ENCODE data around the gene ZNF768. TPM values are rescaled to one million over a fixed set of nuclear protein-coding genes. Genes with fewer than 3 reads are reported as not detected.

ZNF768 gene
- total RNA-seq: 1 to 10 TPM; 7.4 to 8.1 TPM

- H3K9me3 Mint-ChIP-seq: no peaks in the 10 kb centered on the region
- H3K27me3 Mint-ChIP-seq: no peaks in the 10 kb centered on the region
- peak within 1 kb of the TSS; percentile 82 for H3K4me3 Mint-ChIP-seq
- peaks cover 23% of the 10 kb centered on the region for H3K4me1 Mint-ChIP-seq
- H3K36me3 Mint-ChIP-seq: peaks cover 10% of the 10 kb centered on the region
- ATAC-seq (ENCODE audit: low read depth) (peak; percentile 10), DNase-seq (peak; percentile 73)
- POLR2A ChIA-PET: interaction anchor here (0.5 to 1.9 kb wide), 12 partner anchors 9 to 144 kb away, joined by 3 to 15 read pairs (median 6); partner anchors contain the start of genes DCTPP1, SEPTIN1, ZNF688 and ZNF771
- peak within 1 kb of the TSS; percentile 83 for H3K27ac Mint-ChIP-seq
Measured at GRCh38 chr16:30526137-30526822, at the start of gene ZNF768. ZNF768 (minus strand) TSS chr16:30526566; CDS start chr16:30526413, 153 bp downstream.

DNA sequence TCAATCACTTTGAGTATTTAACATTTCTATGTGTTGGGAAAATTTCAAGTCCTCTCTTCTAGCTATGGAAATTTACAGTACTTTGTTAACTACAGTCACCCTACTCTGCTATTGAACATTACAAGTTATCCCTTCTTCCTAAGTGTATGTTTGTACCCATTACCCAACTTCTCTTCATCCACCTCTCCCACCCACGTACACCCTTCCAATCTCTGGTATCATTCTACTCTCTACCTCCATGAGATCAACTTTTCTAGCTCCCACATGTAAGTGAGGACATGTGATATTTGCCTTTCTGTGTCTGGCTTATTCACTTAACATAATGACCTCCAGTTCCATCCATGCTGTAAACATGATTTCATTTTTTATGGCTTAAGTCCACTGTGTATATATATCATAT is 48.3 kb upstream of the ZNF768 start:
- Mint-ChIP-seq H3K4me1 (peaks cover 19% of the 10 kb centered on the region), H3K36me3 (peaks cover 13% of the 10 kb centered on the region)

GRCh38 chr16:30571445-30572322 is 45.3 kb upstream of the ZNF768 start, which contains the start of gene ZNF688:
ZNF688 (minus strand) TSS chr16:30571714; CDS start chr16:30571629, 85 bp downstream.
- H3K4me3 Mint-ChIP-seq: peak within 1 kb of the TSS; percentile 97
- H3K27ac Mint-ChIP-seq: peak within 1 kb of the TSS; percentile 90
- peak; percentile 90 for DNase-seq
- peak; percentile 86 for ATAC-seq (ENCODE audit: low read depth)
- H3K9me3 Mint-ChIP-seq: no peaks in the 10 kb centered on the region
- POLR2A ChIA-PET: interaction anchor here (0.7 to 3.5 kb wide), 36 partner anchors 8 to 448 kb away, joined by 3 to 68 read pairs (median 5); partner anchors contain the start of genes CORO1A, DCTPP1, FBRS and PRR14
- H3K27me3 Mint-ChIP-seq: no peaks in the 10 kb centered on the region
- H3K36me3 Mint-ChIP-seq: peaks cover 9% of the 10 kb centered on the region
- peaks cover 36% of the 10 kb centered on the region for H3K4me1 Mint-ChIP-seq

More for the DNA sequence above, 48.3 kb upstream of the ZNF768 start:
- no peaks in the 10 kb centered on the region for H3K9me3 Mint-ChIP-seq
- H3K27me3 Mint-ChIP-seq: no peaks in the 10 kb centered on the region
- ATAC-seq (ENCODE audit: low read depth) (no peak), DNase-seq (no peak)
- POLR2A ChIA-PET: interaction anchor here (1.1 kb wide), 1 partner anchor 10 kb away, joined by 3 read pairs; no protein-coding TSS in a partner anchor
- peak overlapping the region; percentile 22 for H3K4me3 Mint-ChIP-seq
- H3K27ac Mint-ChIP-seq: peak overlapping the region; percentile 9

DNA sequence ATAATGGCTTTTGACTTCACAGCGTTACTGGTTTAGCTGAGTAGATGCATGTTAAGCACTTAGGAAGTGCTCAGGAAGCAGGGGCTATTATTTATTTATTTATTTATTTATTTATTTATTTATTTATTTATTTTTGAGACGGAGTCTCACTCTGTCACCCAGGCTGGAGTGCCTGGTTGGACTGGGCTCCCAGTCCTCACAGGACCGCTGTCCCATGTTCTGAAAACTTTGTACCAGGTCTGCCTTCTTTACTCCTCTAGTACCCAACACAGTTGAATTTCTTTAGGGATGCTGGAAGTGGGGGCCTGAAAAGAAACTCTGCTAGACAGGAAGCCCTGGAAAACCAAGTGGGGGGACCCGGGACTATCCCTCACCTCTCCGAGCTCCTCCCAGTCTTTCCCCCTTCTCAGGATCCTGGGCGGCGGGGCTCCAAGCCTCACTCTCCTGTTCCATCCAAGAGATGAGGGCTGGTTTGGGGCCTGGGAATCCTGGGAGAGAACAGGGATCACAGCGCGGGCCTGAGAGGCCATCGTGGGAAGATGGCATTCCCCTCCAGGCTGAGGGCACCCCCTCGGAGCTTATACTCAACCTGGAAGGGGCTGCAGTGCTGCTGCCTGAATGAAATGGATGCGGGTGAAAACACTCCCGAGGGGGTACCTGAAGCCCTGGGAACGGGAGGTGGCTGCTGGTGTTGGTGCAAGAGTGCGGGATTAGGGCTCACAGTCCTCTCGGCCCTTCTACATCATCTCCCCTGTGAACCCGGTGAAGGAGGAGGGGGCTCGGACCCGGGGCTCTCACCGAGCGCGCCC is 44.5 kb upstream of the ZNF768 start:
- peak overlapping the region; percentile 86 for H3K4me3 Mint-ChIP-seq
- peaks cover 8% of the 10 kb centered on the region for H3K36me3 Mint-ChIP-seq
- no peak for DNase-seq
- POLR2A ChIA-PET: interaction anchor here (0.6 to 3.5 kb wide), 25 partner anchors 9 to 447 kb away, joined by 3 to 68 read pairs (median 5); partner anchors contain the start of genes CORO1A, DCTPP1, FBRS and ITGAL
- no peak for ATAC-seq (ENCODE audit: low read depth)
- peak overlapping the region; percentile 90 for H3K27ac Mint-ChIP-seq
- peaks cover 39% of the 10 kb centered on the region for H3K4me1 Mint-ChIP-seq
- no peaks in the 10 kb centered on the region for H3K9me3 Mint-ChIP-seq
- H3K27me3 Mint-ChIP-seq: no peaks in the 10 kb centered on the region

DNA sequence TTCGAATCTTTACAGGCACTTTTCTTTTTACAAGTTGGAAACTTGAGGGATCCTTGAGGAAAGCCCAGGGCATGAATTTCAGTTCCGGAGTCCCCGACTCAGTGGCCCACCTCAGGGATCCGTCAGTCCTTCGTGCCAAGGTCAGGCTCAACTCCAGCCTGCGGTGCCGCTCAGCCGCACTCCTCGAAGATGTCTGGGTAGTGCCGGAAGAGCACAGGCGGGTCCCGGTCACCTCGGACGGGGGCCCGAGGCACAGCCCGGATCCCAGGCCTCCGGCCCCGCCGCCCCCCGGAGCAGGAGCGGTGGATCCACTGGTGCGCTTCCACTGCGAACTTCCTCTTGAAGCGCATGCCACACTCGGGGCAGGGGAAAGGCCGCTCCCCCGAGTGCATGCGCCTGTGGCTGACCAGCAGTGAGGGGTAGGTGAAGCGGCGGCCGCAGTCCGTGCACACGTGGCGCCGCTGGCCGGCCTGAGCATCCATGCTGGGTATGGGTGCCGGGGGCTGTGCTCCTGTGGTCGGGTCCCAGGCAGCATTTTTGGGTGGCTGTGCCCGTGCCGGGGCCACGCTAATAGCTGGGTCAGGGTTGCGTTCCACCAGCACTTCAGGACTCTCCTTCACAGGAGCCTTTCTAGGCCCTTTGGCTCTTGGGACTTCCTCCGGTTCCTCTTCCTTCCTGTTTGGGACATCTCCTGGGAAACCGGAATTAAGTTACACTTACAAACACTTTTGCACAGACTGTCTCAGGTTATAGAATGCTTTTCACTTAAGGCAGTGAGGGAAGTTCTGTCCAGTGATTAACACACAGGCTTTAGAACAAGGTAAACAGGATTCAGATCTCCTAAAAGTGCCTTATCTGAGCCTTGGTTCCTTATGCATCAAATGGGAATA is 43.6 kb upstream of the ZNF768 start:
- Mint-ChIP-seq H3K27me3 (no peaks in the 10 kb centered on the region), H3K27ac (peak overlapping the region; percentile 54), H3K36me3 (peaks cover 7% of the 10 kb centered on the region), H3K4me1 (peaks cover 38% of the 10 kb centered on the region), H3K9me3 (no peaks in the 10 kb centered on the region), H3K4me3 (peak overlapping the region; percentile 86)
- ATAC-seq (ENCODE audit: low read depth) (no peak), DNase-seq (no peak)
- POLR2A ChIA-PET: interaction anchor here (0.6 to 3.5 kb wide), 11 partner anchors 8 to 152 kb away, joined by 3 to 68 read pairs (median 5); partner anchors contain the start of genes ITGAL, ZNF747, ZNF764 and ZNF785

- peak overlapping the region; percentile 19 for H3K4me3 Mint-ChIP-seq
- H3K9me3 Mint-ChIP-seq: no peaks in the 10 kb centered on the region
- ATAC-seq (ENCODE audit: low read depth) (no peak), DNase-seq (no peak)
- POLR2A ChIA-PET: interaction anchor here (1.1 to 2.7 kb wide), 5 partner anchors 11 to 110 kb away, joined by 3 to 39 read pairs (median 9); partner anchors contain the start of genes ZNF764 and ZNF785
- H3K4me1 Mint-ChIP-seq: peaks cover 33% of the 10 kb centered on the region
- H3K36me3 Mint-ChIP-seq: peaks cover 3% of the 10 kb centered on the region
- no peaks in the 10 kb centered on the region for H3K27me3 Mint-ChIP-seq
- H3K27ac Mint-ChIP-seq: peak overlapping the region; percentile 32
Measured at GRCh38 chr16:30569281-30569680, 42.9 kb upstream of the ZNF768 start.

- peaks cover 29% of the 10 kb centered on the region for H3K4me1 Mint-ChIP-seq
- no peak for DNase-seq
- POLR2A ChIA-PET: interaction anchor here (0.6 to 2.7 kb wide), 11 partner anchors 10 to 760 kb away, joined by 3 to 39 read pairs (median 3); partner anchors contain the start of genes ZNF689, ZNF764 and ZNF785
- ATAC-seq (ENCODE audit: low read depth): peak; percentile 35
- peak overlapping the region; percentile 77 for H3K4me3 Mint-ChIP-seq
- peaks cover 3% of the 10 kb centered on the region for H3K36me3 Mint-ChIP-seq
- no peaks in the 10 kb centered on the region for H3K27me3 Mint-ChIP-seq
- H3K27ac Mint-ChIP-seq: peak overlapping the region; percentile 94
- H3K9me3 Mint-ChIP-seq: no peaks in the 10 kb centered on the region
Measured at GRCh38 chr16:30567991-30568638, 41.7 kb upstream of the ZNF768 start.

DNA sequence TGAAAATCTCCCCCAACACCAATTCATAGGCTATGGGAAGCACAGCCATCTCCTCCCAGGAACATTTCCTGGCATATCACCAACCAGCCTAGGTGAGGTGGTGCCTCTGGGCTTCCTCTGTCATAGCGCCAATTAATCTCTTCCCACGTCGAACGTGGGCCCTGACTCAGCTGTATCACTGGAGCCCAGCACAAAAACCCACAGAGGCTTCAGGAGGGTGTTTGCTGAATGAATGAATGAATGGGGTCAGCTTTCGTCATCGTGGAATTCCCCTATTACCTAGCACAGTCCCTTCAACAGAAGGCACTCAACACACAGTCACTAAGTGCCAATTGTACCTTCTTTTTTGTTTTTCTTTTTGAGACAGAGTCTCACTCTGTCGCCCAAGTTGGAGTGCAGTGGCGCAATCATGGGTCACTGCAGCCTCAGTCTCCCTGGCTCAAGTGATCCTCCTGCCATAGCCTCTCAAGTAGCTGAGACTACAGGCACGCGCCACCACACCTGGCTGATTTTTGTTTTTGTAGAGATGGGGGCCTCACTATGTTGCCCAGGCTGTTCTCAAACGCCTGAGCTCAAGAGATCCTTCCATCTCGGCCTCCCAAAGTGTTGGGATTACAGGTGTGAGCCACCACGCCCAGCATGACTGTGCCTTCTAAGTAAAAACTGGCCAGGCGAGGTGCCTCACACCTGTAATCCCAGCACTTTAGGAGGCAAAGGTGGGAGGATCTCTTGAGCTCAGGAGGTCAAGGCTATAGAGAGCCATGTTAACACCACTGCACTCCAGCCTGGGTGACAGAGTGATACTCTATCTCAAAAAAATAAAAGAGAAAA is 41.0 kb upstream of the ZNF768 start:
- H3K9me3 Mint-ChIP-seq: no peaks in the 10 kb centered on the region
- H3K27me3 Mint-ChIP-seq: no peaks in the 10 kb centered on the region
- H3K36me3 Mint-ChIP-seq: peaks cover 3% of the 10 kb centered on the region
- POLR2A ChIA-PET: interaction anchor here (0.6 to 2.7 kb wide), 6 partner anchors 10 to 40 kb away, joined by 3 to 39 read pairs (median 7); partner anchors contain the start of genes ZNF747, ZNF764 and ZNF785
- no peak for DNase-seq
- peaks cover 26% of the 10 kb centered on the region for H3K4me1 Mint-ChIP-seq
- H3K4me3 Mint-ChIP-seq: no peak overlapping the region
- peak overlapping the region; percentile 94 for H3K27ac Mint-ChIP-seq
- no peak for ATAC-seq (ENCODE audit: low read depth)

DNA sequence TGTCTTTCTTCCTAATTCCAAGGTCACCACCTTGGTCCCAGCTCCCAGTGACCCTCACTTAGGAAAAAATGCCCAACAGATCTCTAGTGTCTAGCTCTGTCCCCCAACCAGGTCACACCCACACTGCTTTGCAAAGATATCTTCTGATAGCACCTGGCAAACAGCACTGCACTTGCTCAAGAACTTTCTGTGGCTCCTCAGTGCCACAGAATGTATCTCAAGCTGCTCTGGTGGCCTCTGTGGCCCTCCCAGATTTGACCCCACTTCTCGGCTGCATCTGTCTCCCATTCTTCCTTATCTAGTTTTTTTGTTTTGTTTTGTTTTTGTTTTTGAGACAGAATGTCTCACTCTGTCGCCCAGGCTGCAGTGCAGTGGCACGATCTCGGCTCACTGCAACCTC is 40.2 kb upstream of the ZNF768 start:
- H3K27me3 Mint-ChIP-seq: no peaks in the 10 kb centered on the region
- POLR2A ChIA-PET: interaction anchor here (0.6 to 2.7 kb wide), 4 partner anchors 9 to 93 kb away, joined by 3 to 39 read pairs (median 3); partner anchors contain the start of genes ZNF747 and ZNF764
- H3K36me3 Mint-ChIP-seq: peaks cover 3% of the 10 kb centered on the region
- H3K9me3 Mint-ChIP-seq: no peaks in the 10 kb centered on the region
- H3K4me1 Mint-ChIP-seq: peaks cover 24% of the 10 kb centered on the region
- H3K4me3 Mint-ChIP-seq: no peak overlapping the region
- ATAC-seq (ENCODE audit: low read depth) (no peak), DNase-seq (no peak)
- no peak overlapping the region for H3K27ac Mint-ChIP-seq

DNA sequence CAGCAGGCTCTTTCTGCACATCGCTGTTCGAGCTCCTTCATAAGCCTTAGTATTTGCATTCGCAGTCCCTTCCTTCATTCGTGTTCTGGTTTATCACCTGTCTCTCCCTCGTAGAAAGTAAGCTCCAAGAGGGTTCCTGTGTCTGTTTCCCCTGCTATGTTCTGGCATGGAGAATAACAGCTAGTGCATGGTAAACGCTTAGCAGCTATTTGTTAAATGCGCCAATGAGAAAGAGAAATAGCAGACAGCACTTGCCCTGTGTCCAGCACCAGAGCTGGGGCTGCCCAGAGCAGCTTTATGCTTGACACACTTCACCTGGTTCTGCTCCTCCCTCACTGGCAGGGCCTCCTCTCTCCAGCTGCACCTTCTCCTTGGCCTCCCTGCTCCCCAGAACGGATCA is 39.6 kb upstream of the ZNF768 start:
- H3K27me3 Mint-ChIP-seq: no peaks in the 10 kb centered on the region
- ATAC-seq (ENCODE audit: low read depth) (no peak), DNase-seq (no peak)
- POLR2A ChIA-PET: interaction anchor here (0.8 to 1.0 kb wide), 2 partner anchors 92 to 136 kb away, joined by 3 read pairs; partner anchors contain the start of gene DCTPP1
- peaks cover 3% of the 10 kb centered on the region for H3K36me3 Mint-ChIP-seq
- no peak overlapping the region for H3K27ac Mint-ChIP-seq
- no peaks in the 10 kb centered on the region for H3K9me3 Mint-ChIP-seq
- peaks cover 28% of the 10 kb centered on the region for H3K4me1 Mint-ChIP-seq
- H3K4me3 Mint-ChIP-seq: no peak overlapping the region
